ENCODE results near the gene TRAF3IP1.

Gene TRAF3IP1

GRCh38 chr2:238406221-238406997 lies 86.1 kb downstream of the TRAF3IP1 start:
- Histone ChIP-seq H3K36me3 (ENCODE audit: insufficient read depth, low read length) (no peaks in the 10 kb centered on the region), H3K27ac (no peak overlapping the region), H3K4me3 (no peak overlapping the region), H3K9me3 (ENCODE audit: low read depth, low read length) (no peaks in the 10 kb centered on the region), H3K9ac (ENCODE audit: insufficient read length) (no peak overlapping the region)
- no peak for DNase-seq (ENCODE audit: low read depth, low spot score)
- TF ChIP-seq POLR2AphosphoS5 (IDR thresholded peaks at IDR 0.05; ENCODE audit: borderline replicate concordance, low read depth, low read length) = no peak
- no peak for TF ChIP-seq FOXP2 (optimal IDR thresholded peaks at IDR 0.05; ENCODE audit: control extremely low read depth, extremely low read length, insufficient read depth)
- no peak for TF ChIP-seq EZH2 (IDR thresholded peaks at IDR 0.05)

- no peak overlapping the region for H3K9ac ChIP-seq (ENCODE audit: insufficient read length)
- DNase-seq (ENCODE audit: low read depth, low spot score) = no peak
- H3K27ac ChIP-seq = no peak overlapping the region
- H3K4me3 ChIP-seq = no peak overlapping the region
- no peaks in the 10 kb centered on the region for H3K36me3 ChIP-seq (ENCODE audit: insufficient read depth, low read length)
- H3K9me3 ChIP-seq (ENCODE audit: low read depth, low read length) = no peaks in the 10 kb centered on the region
- TF ChIP-seq EZH2 (IDR thresholded peaks at IDR 0.05) (no peak), POLR2AphosphoS5 (IDR thresholded peaks at IDR 0.05; ENCODE audit: borderline replicate concordance, low read depth, low read length) (no peak), FOXP2 (optimal IDR thresholded peaks at IDR 0.05; ENCODE audit: control extremely low read depth, extremely low read length, insufficient read depth) (no peak)
Measured at GRCh38 chr2:238406998-238407285, 86.6 kb downstream of the TRAF3IP1 start.

GRCh38 chr2:238407566-238407965 lies 87.2 kb downstream of the TRAF3IP1 start:
- no peaks in the 10 kb centered on the region for H3K36me3 ChIP-seq (ENCODE audit: insufficient read depth, low read length)

GRCh38 chr2:238408615-238409340 lies 88.5 kb downstream of the TRAF3IP1 start:
- Histone ChIP-seq H3K27ac (no peak overlapping the region), H3K36me3 (ENCODE audit: insufficient read depth, low read length) (no peaks in the 10 kb centered on the region), H3K9me3 (ENCODE audit: low read depth, low read length) (no peaks in the 10 kb centered on the region), H3K4me3 (no peak overlapping the region), H3K9ac (ENCODE audit: insufficient read length) (no peak overlapping the region)
- TF ChIP-seq EZH2 (IDR thresholded peaks at IDR 0.05) (no peak), POLR2AphosphoS5 (IDR thresholded peaks at IDR 0.05; ENCODE audit: borderline replicate concordance, low read depth, low read length) (no peak), FOXP2 (optimal IDR thresholded peaks at IDR 0.05; ENCODE audit: control extremely low read depth, extremely low read length, insufficient read depth) (no peak)
- no peak for DNase-seq (ENCODE audit: low read depth, low spot score)

More at GRCh38 chr2:238407566-238407965, 87.2 kb downstream of the TRAF3IP1 start:
- Histone ChIP-seq H3K27ac (no peak overlapping the region), H3K9ac (ENCODE audit: insufficient read length) (no peak overlapping the region), H3K9me3 (ENCODE audit: low read depth, low read length) (no peaks in the 10 kb centered on the region), H3K4me3 (no peak overlapping the region)
- TF ChIP-seq EZH2 (IDR thresholded peaks at IDR 0.05) (no peak), FOXP2 (optimal IDR thresholded peaks at IDR 0.05; ENCODE audit: control extremely low read depth, extremely low read length, insufficient read depth) (no peak), POLR2AphosphoS5 (IDR thresholded peaks at IDR 0.05; ENCODE audit: borderline replicate concordance, low read depth, low read length) (no peak)
- no peak for DNase-seq (ENCODE audit: low read depth, low spot score)

DNA sequence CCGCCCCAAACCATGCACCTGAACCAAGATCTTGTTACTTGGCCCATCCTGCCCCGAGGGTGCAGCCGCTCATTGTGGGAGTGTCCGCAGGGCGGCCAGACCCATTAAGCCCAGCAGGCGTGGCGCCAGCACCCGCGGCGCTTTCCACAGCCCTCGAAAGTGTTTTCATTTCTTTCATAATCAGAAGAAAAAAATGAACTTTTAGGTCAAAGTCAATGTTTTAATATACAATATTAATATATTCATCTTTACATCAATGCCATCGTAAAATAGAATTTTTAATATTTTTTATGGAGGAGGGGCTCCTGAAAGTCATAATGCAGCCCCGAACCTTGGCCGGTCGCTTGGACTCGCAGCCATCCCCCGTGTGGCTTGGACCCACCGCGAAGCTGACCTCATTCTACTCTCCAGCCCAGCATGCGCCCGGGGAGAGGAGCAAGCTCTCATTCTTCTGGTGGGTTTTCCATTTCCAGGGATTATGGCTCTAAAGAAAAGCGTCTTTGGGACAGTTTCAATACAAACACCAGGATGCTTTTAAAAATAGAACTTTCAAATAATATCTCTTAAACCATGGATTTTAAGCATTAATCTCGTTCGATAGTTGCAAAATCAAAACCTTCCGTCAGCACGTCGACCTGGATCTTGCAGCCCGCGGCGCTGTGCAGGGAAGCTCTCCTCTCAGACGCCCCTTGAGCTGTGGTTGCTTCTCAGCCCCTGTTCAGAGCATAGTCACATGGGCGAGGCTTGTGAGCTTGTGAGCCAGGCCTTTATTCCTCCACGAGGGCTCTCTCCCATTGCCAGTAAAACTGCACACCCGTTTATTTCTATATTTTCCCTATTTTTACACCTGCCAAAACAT lies 89.3 kb downstream of the TRAF3IP1 start:
- DNase-seq (ENCODE audit: low read depth, low spot score) = no peak
- Histone ChIP-seq H3K9ac (ENCODE audit: insufficient read length) (no peak overlapping the region), H3K36me3 (ENCODE audit: insufficient read depth, low read length) (no peaks in the 10 kb centered on the region), H3K4me3 (no peak overlapping the region), H3K9me3 (ENCODE audit: low read depth, low read length) (no peaks in the 10 kb centered on the region), H3K27ac (no peak overlapping the region)
- no peak for TF ChIP-seq POLR2AphosphoS5 (IDR thresholded peaks at IDR 0.05; ENCODE audit: borderline replicate concordance, low read depth, low read length)
- no peak for TF ChIP-seq EZH2 (IDR thresholded peaks at IDR 0.05)
- no peak for TF ChIP-seq FOXP2 (optimal IDR thresholded peaks at IDR 0.05; ENCODE audit: control extremely low read depth, extremely low read length, insufficient read depth)

- H3K27ac ChIP-seq = no peak overlapping the region
- no peak for DNase-seq (ENCODE audit: low read depth, low spot score)
- H3K4me3 ChIP-seq = no peak overlapping the region
- H3K36me3 ChIP-seq (ENCODE audit: insufficient read depth, low read length) = no peaks in the 10 kb centered on the region
- no peaks in the 10 kb centered on the region for H3K9me3 ChIP-seq (ENCODE audit: low read depth, low read length)
- no peak for TF ChIP-seq FOXP2 (optimal IDR thresholded peaks at IDR 0.05; ENCODE audit: control extremely low read depth, extremely low read length, insufficient read depth)
- no peak for TF ChIP-seq EZH2 (IDR thresholded peaks at IDR 0.05)
- TF ChIP-seq POLR2AphosphoS5 (IDR thresholded peaks at IDR 0.05; ENCODE audit: borderline replicate concordance, low read depth, low read length) = no peak
- no peak overlapping the region for H3K9ac ChIP-seq (ENCODE audit: insufficient read length)
Measured at GRCh38 chr2:238412067-238412767, 91.9 kb downstream of the TRAF3IP1 start.

- no peak overlapping the region for H3K4me3 ChIP-seq
- no peak for TF ChIP-seq POLR2AphosphoS5 (IDR thresholded peaks at IDR 0.05; ENCODE audit: borderline replicate concordance, low read depth, low read length)
- TF ChIP-seq EZH2 (IDR thresholded peaks at IDR 0.05) = no peak
- TF ChIP-seq FOXP2 (optimal IDR thresholded peaks at IDR 0.05; ENCODE audit: control extremely low read depth, extremely low read length, insufficient read depth) = no peak
- H3K9ac ChIP-seq (ENCODE audit: insufficient read length) = no peak overlapping the region
- DNase-seq (ENCODE audit: low read depth, low spot score) = no peak
- no peaks in the 10 kb centered on the region for H3K36me3 ChIP-seq (ENCODE audit: insufficient read depth, low read length)
- no peak overlapping the region for H3K27ac ChIP-seq
- no peaks in the 10 kb centered on the region for H3K9me3 ChIP-seq (ENCODE audit: low read depth, low read length)
Measured at GRCh38 chr2:238413368-238413767, 93.0 kb downstream of the TRAF3IP1 start.
